ENCODE results near the gene FMN1.

The FMN1 gene

GRCh38 chr15:33194704-33195670 lies at the start of gene FMN1:
TSS of gene FMN1 (minus strand) at chr15:33194714. CDS start at chr15:33154914, 39,800 bp downstream.
- peak; percentile 82 for DNase-seq (ENCODE audit: low read depth)
- peak within 1 kb of the TSS; percentile 42 for H3K4me3 ChIP-seq (ENCODE audit: low read depth, low read length)
- in situ Hi-C loops (cut with HindIII; ENCODE audit: low sequenced_read_pairs), result no loop called here
- no peak for TF ChIP-seq CTCF (IDR thresholded peaks at IDR 0.05; ENCODE audit: low read depth, low read length, missing control alignments)

GRCh38 chr15:33243869-33244268 lies 49.4 kb upstream of the FMN1 start:
- H3K4me3 ChIP-seq (ENCODE audit: low read depth, low read length), result no peak overlapping the region
- in situ Hi-C loops (cut with HindIII; ENCODE audit: low sequenced_read_pairs), result loop anchor here (25.0 kb wide), 1 partner anchor 443 kb away; no protein-coding TSS in a partner anchor
- no peak for TF ChIP-seq CTCF (IDR thresholded peaks at IDR 0.05; ENCODE audit: low read depth, low read length, missing control alignments)
- DNase-seq (ENCODE audit: low read depth), result no peak

GRCh38 chr15:33243393-33243792 lies 48.9 kb upstream of the FMN1 start:
- in situ Hi-C loops (cut with HindIII; ENCODE audit: low sequenced_read_pairs), result loop anchor here (25.0 kb wide), 1 partner anchor 444 kb away; no protein-coding TSS in a partner anchor
- DNase-seq (ENCODE audit: low read depth), result no peak
- no peak for TF ChIP-seq CTCF (IDR thresholded peaks at IDR 0.05; ENCODE audit: low read depth, low read length, missing control alignments)
- no peak overlapping the region for H3K4me3 ChIP-seq (ENCODE audit: low read depth, low read length)

- DNase-seq (ENCODE audit: low read depth), result no peak
- no peak overlapping the region for H3K4me3 ChIP-seq (ENCODE audit: low read depth, low read length)
- TF ChIP-seq CTCF (IDR thresholded peaks at IDR 0.05; ENCODE audit: low read depth, low read length, missing control alignments), result peak; percentile 52
- in situ Hi-C loops (cut with HindIII; ENCODE audit: low sequenced_read_pairs), result loop anchor here (25.0 kb wide), 1 partner anchor 445 kb away; no protein-coding TSS in a partner anchor
Observed at GRCh38 chr15:33242669-33243191, 48.2 kb upstream of the FMN1 start.

- DNase-seq (ENCODE audit: low read depth), result no peak
- in situ Hi-C loops (cut with HindIII; ENCODE audit: low sequenced_read_pairs), result loop anchor here (25.0 kb wide), 1 partner anchor 445 kb away; no protein-coding TSS in a partner anchor
- no peak overlapping the region for H3K4me3 ChIP-seq (ENCODE audit: low read depth, low read length)
- no peak for TF ChIP-seq CTCF (IDR thresholded peaks at IDR 0.05; ENCODE audit: low read depth, low read length, missing control alignments)
Observed at GRCh38 chr15:33242165-33242564, 47.7 kb upstream of the FMN1 start.

- TF ChIP-seq CTCF (IDR thresholded peaks at IDR 0.05; ENCODE audit: low read depth, low read length, missing control alignments), result no peak
- DNase-seq (ENCODE audit: low read depth), result no peak
- in situ Hi-C loops (cut with HindIII; ENCODE audit: low sequenced_read_pairs), result loop anchor here (25.0 kb wide), 1 partner anchor 450 kb away; no protein-coding TSS in a partner anchor
- H3K4me3 ChIP-seq (ENCODE audit: low read depth, low read length), result no peak overlapping the region
Observed at GRCh38 chr15:33236841-33237509, 42.5 kb upstream of the FMN1 start.

Measured in astrocyte of the cerebellum (primary cell).